ENCODE results near the gene GNB1L.

The GNB1L gene

GRCh38 chr22:19875531-19876313, 21.0 kb upstream of the GNB1L start:
- DNase-seq, result peak; percentile 8

DNA sequence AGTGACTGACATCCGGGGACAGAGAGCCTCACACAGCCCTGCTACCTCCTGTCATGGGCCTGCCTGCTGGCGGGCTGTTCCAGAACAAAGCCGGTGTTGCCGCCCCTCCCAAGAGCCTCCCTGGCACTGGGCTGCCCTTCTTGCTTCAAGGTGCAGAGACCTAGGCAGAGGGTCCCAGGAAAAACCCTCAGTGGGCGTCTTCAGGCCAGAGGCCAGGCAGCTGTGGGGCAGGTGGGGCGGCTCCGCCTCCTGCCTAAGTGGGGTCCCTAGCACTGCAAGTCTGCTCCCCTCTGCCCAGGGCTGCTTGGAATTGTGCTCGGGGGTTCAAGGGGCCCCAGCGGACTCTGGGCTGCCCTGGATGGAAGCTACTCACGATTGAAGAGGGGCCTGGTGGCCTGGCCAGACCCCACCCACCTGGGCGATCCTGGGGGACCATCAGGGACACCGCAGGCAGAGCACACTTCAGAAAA, 20.4 kb upstream of the GNB1L start:
- no peak for DNase-seq

DNA sequence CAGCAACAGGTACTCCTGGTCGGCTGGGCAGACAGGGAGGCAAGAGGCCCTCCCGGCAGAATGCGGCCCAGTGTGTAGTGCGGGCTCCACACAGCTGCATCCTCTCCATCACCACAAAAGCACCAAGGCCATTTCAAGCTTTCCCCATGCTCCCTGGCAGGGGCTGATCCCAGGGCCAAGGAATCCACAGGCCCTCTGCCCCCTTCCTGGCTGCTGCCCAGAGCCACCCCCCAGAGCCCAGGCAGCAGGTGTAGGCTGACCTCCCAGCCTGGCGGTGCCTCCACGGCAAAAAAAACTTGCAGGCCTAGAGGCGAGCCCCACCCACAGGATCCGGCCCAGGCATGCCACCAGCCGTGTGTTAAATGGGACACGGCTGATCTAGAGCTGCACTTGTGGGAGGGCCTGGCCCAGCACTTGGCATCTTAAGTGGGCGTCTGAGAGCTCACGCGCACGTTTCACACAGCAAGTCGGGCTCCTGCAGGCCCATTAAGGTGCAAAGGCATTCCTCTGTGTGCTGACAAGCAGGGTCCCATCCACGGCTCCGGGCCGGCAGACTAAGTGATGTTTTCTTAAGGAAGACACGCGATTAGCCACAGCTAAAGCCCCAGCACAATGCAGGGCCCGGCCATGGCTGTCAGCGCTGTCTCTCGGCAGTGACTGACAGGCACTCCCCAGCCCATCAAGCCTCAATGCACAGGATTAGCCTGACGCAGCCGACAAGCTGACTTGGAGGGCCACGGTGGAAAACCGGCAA, 19.8 kb upstream of the GNB1L start:
- peak; percentile 52 for DNase-seq

GRCh38 chr22:19873960-19874306, 19.3 kb upstream of the GNB1L start:
- no peak for DNase-seq

- peak; percentile 16 for DNase-seq
These were observed 18.7 kb upstream of the GNB1L start for GRCh38 chr22:19873138-19873959.

DNA sequence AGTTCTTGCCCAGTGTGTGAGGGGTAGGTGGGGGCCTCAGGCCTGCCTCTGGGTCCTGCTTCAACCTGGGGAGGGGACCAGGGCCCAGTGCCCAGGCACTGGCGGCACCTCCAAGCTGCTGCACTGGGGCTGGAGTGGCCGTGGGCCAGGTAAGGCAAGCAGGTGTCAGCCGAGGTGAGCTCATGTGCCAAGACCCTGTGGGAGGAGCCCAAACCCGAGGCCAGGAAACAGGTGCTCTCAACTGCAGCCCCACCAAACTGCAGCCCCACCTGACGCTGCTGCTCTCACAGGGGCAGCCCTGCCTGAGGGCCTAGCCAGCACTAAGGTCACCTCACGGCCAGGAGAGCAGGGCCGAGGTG, 18.1 kb upstream of the GNB1L start:
- DNase-seq, result peak; percentile 19

- DNase-seq, result peak; percentile 15
These were observed 17.4 kb upstream of the GNB1L start for GRCh38 chr22:19871845-19872778.

DNA sequence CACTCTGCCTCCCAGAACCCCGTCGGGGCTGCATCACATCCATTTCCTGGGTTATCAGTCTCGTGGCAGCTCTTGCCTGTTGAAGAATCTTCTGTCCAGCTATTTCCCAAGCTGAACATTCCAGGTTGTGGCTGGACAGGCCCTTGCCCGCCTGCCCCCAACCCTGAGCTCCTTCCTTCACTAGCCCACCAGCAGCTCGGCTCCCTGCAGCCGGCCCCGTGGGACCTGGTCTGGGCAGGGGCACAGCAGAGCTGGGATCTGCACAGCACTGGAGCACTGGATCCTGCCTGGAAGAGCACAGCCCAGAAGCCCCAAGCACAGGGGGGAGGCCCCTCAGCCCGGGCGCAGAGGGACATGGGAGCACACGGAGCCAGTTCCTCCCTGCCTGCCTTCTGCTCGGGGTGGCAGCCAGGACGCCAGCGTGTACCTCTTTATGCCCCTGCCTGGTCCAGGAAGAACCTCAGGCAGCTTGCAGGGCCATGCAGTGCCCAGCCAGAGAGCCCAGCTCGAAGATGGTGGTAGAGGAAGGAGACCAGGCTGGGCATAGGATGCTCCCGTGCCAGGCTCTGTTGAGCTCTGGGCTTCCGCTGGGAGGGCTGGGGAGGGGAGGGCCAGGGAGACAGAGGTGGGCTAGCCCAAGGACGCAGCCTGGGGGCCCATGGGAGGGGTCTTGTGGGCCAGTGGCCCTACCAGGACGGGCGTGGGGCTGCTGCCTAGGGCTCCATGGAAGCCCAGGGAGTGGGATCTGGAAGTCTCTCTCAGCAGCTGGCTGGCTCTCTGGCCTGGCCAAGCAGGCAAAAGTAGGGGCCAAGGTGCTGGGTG, 16.6 kb upstream of the GNB1L start:
- DNase-seq, result peak; percentile 10

GRCh38 chr22:19870153-19871022, 15.7 kb upstream of the GNB1L start:
- peak; percentile 4 for DNase-seq

GRCh38 chr22:19869497-19870152, 15.0 kb upstream of the GNB1L start:
- peak; percentile 6 for DNase-seq

- DNase-seq, result peak; percentile 11
These were observed 14.2 kb upstream of the GNB1L start for GRCh38 chr22:19868773-19869471.

DNA sequence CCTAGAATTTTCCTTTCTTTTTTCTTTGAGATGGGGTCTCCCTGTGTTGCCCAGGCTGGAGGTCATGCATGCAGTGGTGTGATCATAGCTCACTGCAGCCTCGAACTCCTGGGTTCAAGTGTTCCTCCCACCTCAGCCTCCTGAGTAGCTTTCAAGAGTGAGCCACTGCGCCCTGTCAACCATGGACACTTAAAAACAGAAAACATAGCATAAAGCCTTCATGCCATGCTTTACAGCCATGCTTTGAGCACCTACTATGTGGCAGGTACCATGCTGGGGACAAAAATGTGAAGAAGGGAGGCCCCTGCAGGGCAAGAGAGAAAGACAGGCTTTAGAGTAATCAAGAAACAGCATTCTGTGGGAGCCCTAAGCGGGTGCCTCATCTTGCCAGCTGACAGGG, 13.7 kb upstream of the GNB1L start:
- peak; percentile 4 for DNase-seq

- DNase-seq, result no peak
These were observed 12.9 kb upstream of the GNB1L start for GRCh38 chr22:19867617-19868016.

DNA sequence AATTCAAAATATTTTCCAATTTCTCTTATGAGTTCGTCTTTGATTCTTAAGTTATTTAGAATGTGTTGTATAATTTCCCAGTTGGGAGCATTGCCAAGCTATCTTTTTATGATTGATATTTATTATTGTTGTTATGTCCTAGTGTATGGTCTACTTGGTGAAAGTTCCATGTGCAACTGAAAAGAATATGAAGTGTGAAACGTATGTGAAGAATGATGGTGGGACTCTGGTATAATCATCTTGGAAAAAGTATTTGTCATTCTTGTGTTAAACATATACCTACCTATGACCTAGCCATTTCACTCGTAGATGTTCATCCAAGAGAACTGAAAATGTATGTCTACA, 12.0 kb upstream of the GNB1L start:
- no peak for DNase-seq

GRCh38 chr22:19865141-19865829, 10.6 kb upstream of the GNB1L start:
- no peak for DNase-seq

GRCh38 chr22:19864538-19865106, 9.9 kb upstream of the GNB1L start:
- no peak for DNase-seq

GRCh38 chr22:19863571-19863970, 8.9 kb upstream of the GNB1L start:
- DNase-seq, result no peak

- no peak for DNase-seq
These were observed 8.1 kb upstream of the GNB1L start for GRCh38 chr22:19862619-19863246.

Measured in activated T-cell treated with anti-CD3 and anti-CD28 coated beads, Interleukin-2, amount 50 U/mL, for 1 hour (primary cell).